GM23338 (cell line): ENCODE results near the gene GLS. TPM values are rescaled to one million over a fixed set of nuclear protein-coding genes. Genes with fewer than 3 reads are reported as not detected.

Source experiments
- ATAC-seq: fragments of 200-7000 bp; cut with Tn5 transposase; 3 replicates; pipeline ENCODE4 v1.9.1; 2020
- DNase-seq: peaks from one replicate; pipeline ENCODE4 v3.0.0-alpha.2; 2015; ENCODE audit warnings: low spot score
- H2AFZ ChIP-seq: fragments of 200-600 bp; sonication (generic); 2 replicates; pipeline ENCODE4 v1.8.0; 2016; ENCODE audit warnings: antibody characterized with exemption, mild to moderate bottlenecking, moderate library complexity
- H3F3A ChIP-seq: fragments of 200-600 bp; sonication (generic); replicated peaks from 2 replicates; pipeline ENCODE4 v1.8.0; 2017; ENCODE audit warnings: antibody characterized with exemption, mixed run types, low read depth
- H3K27ac ChIP-seq: fragments of 200-600 bp; sonication (generic); 2 replicates; pipeline ENCODE4 v1.6.1; 2016; ENCODE audit warnings: low read depth
- H3K27me3 ChIP-seq: fragments of 200-600 bp; sonication (generic); 2 replicates; pipeline ENCODE4 v1.8.0; 2016; ENCODE audit warnings: mild to moderate bottlenecking, mixed run types, moderate library complexity; ENCODE audit not compliant: insufficient read depth
- H3K36me3 ChIP-seq: fragments of 200-600 bp; sonication (generic); 2 replicates; pipeline ENCODE4 v1.8.0; 2016; ENCODE audit warnings: mild to moderate bottlenecking; ENCODE audit not compliant: insufficient read depth
- H3K4me1 ChIP-seq: fragments of 200-600 bp; sonication (generic); 2 replicates; pipeline ENCODE4 v1.8.0; 2016; ENCODE audit warnings: mild to moderate bottlenecking, moderate library complexity; ENCODE audit not compliant: insufficient read depth
- H3K4me2 ChIP-seq: fragments of 200-600 bp; sonication (generic); 2 replicates; pipeline ENCODE4 v1.7.1; 2017; ENCODE audit warnings: mixed run types
- H3K4me3 ChIP-seq: fragments of 200-600 bp; sonication (generic); 2 replicates; pipeline ENCODE4 v1.6.1; 2016; ENCODE audit warnings: mixed run types
- H3K79me2 ChIP-seq: fragments of 200-600 bp; sonication (generic); replicated peaks from 2 replicates; pipeline ENCODE4 v1.8.0; 2017; ENCODE audit warnings: mild to moderate bottlenecking; ENCODE audit not compliant: insufficient read depth
- H3K9me2 ChIP-seq: fragments of 200-600 bp; sonication (generic); 2 replicates; pipeline ENCODE4 v1.8.0; 2017; ENCODE audit not compliant: insufficient read depth
- H4K20me1 ChIP-seq: fragments of 200-600 bp; sonication (generic); replicated peaks from 2 replicates; pipeline ENCODE4 v1.8.0; 2017; ENCODE audit warnings: mild to moderate bottlenecking; ENCODE audit not compliant: insufficient read depth
- H3K27ac Mint-ChIP-seq: 2 replicates; pipeline ENCODE4 v1.8.0; 2020; ENCODE audit warnings: inconsistent platforms, mild to moderate bottlenecking, moderate library complexity, mixed read lengths
- H3K27me3 Mint-ChIP-seq: 3 replicates; pipeline ENCODE4 v1.8.0; 2022; ENCODE audit warnings: low read depth, mild to moderate bottlenecking, moderate library complexity, mixed read lengths, inconsistent platforms; ENCODE audit not compliant: insufficient read depth, poor library complexity
- H3K36me3 Mint-ChIP-seq: 3 replicates; pipeline ENCODE4 v1.8.0; 2021; ENCODE audit warnings: low read depth, mild to moderate bottlenecking, inconsistent platforms, moderate library complexity, mixed read lengths
- H3K4me1 Mint-ChIP-seq: 3 replicates; pipeline ENCODE4 v1.8.0; 2020; ENCODE audit warnings: mild to moderate bottlenecking, inconsistent platforms, mixed read lengths
- H3K4me3 Mint-ChIP-seq: 3 replicates; pipeline ENCODE4 v1.8.0; 2021; ENCODE audit warnings: moderate library complexity, mild to moderate bottlenecking, inconsistent platforms, mixed read lengths
- H3K9me3 Mint-ChIP-seq: 3 replicates; pipeline ENCODE4 v1.8.0; 2020; ENCODE audit warnings: moderate library complexity, mild to moderate bottlenecking, inconsistent platforms, mixed read lengths
- CREB1 ChIP-seq: fragments of 250-450 bp; sonication (Bioruptor Pico); IDR thresholded peaks from 2 replicates; pipeline ENCODE4 v1.5.0; 2020; ENCODE audit warnings: low read depth, mild to moderate bottlenecking, moderate library complexity
- EZH2 ChIP-seq: fragments of 200-600 bp; sonication (generic); IDR thresholded peaks from one replicate; pipeline ENCODE4 v1.8.0; 2017; ENCODE audit warnings: antibody characterized with exemption, mild to moderate bottlenecking, low read depth; ENCODE audit not compliant: unreplicated experiment
- EZH2phosphoT487 ChIP-seq: fragments of 200-600 bp; sonication (generic); IDR thresholded peaks from one replicate; pipeline ENCODE4 v1.8.1; 2018; ENCODE audit warnings: antibody characterized with exemption; ENCODE audit not compliant: unreplicated experiment
- JUNB ChIP-seq: IDR thresholded peaks from one replicate; pipeline ENCODE4 v1.6.1; 2016; ENCODE audit warnings: antibody characterized with exemption; ENCODE audit not compliant: unreplicated experiment
- STAT1 ChIP-seq: IDR thresholded peaks from one replicate; pipeline ENCODE4 v1.6.1; 2016; ENCODE audit warnings: antibody characterized with exemption; ENCODE audit not compliant: unreplicated experiment
- ZNF114 ChIP-seq: fragments of 250-450 bp; sonication (Bioruptor Pico); IDR thresholded peaks from 2 replicates; pipeline ENCODE4 v1.5.0; 2020; ENCODE audit warnings: mild to moderate bottlenecking, moderate library complexity
- ZNF331 ChIP-seq: fragments of 250-450 bp; sonication (Bioruptor Pico); IDR thresholded peaks from 2 replicates; pipeline ENCODE4 v1.5.0; 2020; ENCODE audit warnings: low read depth, mild to moderate bottlenecking, moderate library complexity
- polyA plus RNA-seq: library from polyadenylated mRNA; unstranded; fragments of >200 nt; fragmentation: Nextera tagmentation; extraction: Ambion mirVana; gene quantifications from 2 replicates; pipeline ENCODE4 v1.2.1, GENCODE V29; 2016
- total RNA-seq: library from RNA; depleted of rRNA; stranded (reverse); fragments of >200 nt; shearing (Covaris generic); gene quantifications from 2 replicates; pipeline ENCODE4 v1.2.3, GENCODE V29; 2014
- TF ChIP-seq, protein P1 (sequence below): IDR thresholded peaks from one replicate; pipeline ENCODE4 v1.6.1; 2018; ENCODE audit warnings: antibody characterized with exemption; ENCODE audit not compliant: unreplicated experiment
- TF ChIP-seq, protein P2 (sequence below), 2 experiments: fragments of 200-600 bp in 1 of 2; sonication (generic) in 1 of 2; conservative IDR thresholded peaks; 2 replicates each; pipeline versions ENCODE4 v1.5.1 to v1.6.1; 2016 to 2017; ENCODE audit warnings: antibody characterized with exemption in 2 of 2, low read depth in 2 of 2, mild to moderate bottlenecking in 2 of 2, moderate library complexity in 1 of 2
- TF ChIP-seq, protein P3 (sequence below): IDR thresholded peaks from 2 replicates; pipeline ENCODE4 v1.6.1; 2016; ENCODE audit warnings: antibody characterized with exemption
- TF ChIP-seq, protein P4 (sequence below): fragments of 250-450 bp; sonication (Bioruptor Pico); IDR thresholded peaks from 2 replicates; pipeline ENCODE4 v1.5.0; 2020; ENCODE audit warnings: mild to moderate bottlenecking, moderate library complexity

The GLS gene
- total and polyA plus RNA-seq, 2 experiments from 2014 or later = 38.1 to 172 TPM

DNA sequence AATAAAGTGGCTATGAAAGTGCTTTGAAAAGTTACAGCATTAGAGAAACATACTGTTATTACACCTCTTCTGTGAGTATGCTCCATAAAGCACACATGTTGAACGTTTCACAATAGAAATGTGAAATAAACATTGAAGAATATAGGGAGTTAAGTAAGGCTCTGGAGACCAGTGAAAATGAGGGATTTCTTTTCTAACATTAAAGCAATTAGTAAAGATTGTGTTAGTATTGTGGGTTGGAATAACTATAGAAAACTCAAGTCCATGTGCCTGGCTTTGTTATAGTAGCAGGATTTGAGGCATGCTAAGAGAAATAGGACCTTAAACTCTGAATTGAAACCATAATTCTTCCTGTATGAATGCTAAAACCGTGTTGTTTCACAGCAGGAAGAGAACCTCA, 63.1 kb downstream of the GLS start:
- peaks cover 16% of the 10 kb centered on the region for H3K4me1 ChIP-seq
- no peaks in the 10 kb centered on the region for H3K9me3 Mint-ChIP-seq
- TF ChIP-seq, protein P1, sequence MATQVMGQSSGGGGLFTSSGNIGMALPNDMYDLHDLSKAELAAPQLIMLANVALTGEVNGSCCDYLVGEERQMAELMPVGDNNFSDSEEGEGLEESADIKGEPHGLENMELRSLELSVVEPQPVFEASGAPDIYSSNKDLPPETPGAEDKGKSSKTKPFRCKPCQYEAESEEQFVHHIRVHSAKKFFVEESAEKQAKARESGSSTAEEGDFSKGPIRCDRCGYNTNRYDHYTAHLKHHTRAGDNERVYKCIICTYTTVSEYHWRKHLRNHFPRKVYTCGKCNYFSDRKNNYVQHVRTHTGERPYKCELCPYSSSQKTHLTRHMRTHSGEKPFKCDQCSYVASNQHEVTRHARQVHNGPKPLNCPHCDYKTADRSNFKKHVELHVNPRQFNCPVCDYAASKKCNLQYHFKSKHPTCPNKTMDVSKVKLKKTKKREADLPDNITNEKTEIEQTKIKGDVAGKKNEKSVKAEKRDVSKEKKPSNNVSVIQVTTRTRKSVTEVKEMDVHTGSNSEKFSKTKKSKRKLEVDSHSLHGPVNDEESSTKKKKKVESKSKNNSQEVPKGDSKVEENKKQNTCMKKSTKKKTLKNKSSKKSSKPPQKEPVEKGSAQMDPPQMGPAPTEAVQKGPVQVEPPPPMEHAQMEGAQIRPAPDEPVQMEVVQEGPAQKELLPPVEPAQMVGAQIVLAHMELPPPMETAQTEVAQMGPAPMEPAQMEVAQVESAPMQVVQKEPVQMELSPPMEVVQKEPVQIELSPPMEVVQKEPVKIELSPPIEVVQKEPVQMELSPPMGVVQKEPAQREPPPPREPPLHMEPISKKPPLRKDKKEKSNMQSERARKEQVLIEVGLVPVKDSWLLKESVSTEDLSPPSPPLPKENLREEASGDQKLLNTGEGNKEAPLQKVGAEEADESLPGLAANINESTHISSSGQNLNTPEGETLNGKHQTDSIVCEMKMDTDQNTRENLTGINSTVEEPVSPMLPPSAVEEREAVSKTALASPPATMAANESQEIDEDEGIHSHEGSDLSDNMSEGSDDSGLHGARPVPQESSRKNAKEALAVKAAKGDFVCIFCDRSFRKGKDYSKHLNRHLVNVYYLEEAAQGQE = no peak
- TF ChIP-seq CREB1 (CRISPR knock-in tag) (no peak), JUNB (no peak), ZNF331 (CRISPR knock-in tag) (no peak), EZH2phosphoT487 (no peak), ZNF114 (CRISPR knock-in tag) (no peak), STAT1 (no peak), EZH2 (no peak)
- TF ChIP-seq, protein P2, sequence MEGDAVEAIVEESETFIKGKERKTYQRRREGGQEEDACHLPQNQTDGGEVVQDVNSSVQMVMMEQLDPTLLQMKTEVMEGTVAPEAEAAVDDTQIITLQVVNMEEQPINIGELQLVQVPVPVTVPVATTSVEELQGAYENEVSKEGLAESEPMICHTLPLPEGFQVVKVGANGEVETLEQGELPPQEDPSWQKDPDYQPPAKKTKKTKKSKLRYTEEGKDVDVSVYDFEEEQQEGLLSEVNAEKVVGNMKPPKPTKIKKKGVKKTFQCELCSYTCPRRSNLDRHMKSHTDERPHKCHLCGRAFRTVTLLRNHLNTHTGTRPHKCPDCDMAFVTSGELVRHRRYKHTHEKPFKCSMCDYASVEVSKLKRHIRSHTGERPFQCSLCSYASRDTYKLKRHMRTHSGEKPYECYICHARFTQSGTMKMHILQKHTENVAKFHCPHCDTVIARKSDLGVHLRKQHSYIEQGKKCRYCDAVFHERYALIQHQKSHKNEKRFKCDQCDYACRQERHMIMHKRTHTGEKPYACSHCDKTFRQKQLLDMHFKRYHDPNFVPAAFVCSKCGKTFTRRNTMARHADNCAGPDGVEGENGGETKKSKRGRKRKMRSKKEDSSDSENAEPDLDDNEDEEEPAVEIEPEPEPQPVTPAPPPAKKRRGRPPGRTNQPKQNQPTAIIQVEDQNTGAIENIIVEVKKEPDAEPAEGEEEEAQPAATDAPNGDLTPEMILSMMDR (conservative IDR thresholded peaks at IDR 0.05; ENCODE audit: low read depth in 2 of 2) = no peak
- TF ChIP-seq, protein P3, sequence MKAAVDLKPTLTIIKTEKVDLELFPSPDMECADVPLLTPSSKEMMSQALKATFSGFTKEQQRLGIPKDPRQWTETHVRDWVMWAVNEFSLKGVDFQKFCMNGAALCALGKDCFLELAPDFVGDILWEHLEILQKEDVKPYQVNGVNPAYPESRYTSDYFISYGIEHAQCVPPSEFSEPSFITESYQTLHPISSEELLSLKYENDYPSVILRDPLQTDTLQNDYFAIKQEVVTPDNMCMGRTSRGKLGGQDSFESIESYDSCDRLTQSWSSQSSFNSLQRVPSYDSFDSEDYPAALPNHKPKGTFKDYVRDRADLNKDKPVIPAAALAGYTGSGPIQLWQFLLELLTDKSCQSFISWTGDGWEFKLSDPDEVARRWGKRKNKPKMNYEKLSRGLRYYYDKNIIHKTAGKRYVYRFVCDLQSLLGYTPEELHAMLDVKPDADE = no peak
- TF ChIP-seq, protein P4, sequence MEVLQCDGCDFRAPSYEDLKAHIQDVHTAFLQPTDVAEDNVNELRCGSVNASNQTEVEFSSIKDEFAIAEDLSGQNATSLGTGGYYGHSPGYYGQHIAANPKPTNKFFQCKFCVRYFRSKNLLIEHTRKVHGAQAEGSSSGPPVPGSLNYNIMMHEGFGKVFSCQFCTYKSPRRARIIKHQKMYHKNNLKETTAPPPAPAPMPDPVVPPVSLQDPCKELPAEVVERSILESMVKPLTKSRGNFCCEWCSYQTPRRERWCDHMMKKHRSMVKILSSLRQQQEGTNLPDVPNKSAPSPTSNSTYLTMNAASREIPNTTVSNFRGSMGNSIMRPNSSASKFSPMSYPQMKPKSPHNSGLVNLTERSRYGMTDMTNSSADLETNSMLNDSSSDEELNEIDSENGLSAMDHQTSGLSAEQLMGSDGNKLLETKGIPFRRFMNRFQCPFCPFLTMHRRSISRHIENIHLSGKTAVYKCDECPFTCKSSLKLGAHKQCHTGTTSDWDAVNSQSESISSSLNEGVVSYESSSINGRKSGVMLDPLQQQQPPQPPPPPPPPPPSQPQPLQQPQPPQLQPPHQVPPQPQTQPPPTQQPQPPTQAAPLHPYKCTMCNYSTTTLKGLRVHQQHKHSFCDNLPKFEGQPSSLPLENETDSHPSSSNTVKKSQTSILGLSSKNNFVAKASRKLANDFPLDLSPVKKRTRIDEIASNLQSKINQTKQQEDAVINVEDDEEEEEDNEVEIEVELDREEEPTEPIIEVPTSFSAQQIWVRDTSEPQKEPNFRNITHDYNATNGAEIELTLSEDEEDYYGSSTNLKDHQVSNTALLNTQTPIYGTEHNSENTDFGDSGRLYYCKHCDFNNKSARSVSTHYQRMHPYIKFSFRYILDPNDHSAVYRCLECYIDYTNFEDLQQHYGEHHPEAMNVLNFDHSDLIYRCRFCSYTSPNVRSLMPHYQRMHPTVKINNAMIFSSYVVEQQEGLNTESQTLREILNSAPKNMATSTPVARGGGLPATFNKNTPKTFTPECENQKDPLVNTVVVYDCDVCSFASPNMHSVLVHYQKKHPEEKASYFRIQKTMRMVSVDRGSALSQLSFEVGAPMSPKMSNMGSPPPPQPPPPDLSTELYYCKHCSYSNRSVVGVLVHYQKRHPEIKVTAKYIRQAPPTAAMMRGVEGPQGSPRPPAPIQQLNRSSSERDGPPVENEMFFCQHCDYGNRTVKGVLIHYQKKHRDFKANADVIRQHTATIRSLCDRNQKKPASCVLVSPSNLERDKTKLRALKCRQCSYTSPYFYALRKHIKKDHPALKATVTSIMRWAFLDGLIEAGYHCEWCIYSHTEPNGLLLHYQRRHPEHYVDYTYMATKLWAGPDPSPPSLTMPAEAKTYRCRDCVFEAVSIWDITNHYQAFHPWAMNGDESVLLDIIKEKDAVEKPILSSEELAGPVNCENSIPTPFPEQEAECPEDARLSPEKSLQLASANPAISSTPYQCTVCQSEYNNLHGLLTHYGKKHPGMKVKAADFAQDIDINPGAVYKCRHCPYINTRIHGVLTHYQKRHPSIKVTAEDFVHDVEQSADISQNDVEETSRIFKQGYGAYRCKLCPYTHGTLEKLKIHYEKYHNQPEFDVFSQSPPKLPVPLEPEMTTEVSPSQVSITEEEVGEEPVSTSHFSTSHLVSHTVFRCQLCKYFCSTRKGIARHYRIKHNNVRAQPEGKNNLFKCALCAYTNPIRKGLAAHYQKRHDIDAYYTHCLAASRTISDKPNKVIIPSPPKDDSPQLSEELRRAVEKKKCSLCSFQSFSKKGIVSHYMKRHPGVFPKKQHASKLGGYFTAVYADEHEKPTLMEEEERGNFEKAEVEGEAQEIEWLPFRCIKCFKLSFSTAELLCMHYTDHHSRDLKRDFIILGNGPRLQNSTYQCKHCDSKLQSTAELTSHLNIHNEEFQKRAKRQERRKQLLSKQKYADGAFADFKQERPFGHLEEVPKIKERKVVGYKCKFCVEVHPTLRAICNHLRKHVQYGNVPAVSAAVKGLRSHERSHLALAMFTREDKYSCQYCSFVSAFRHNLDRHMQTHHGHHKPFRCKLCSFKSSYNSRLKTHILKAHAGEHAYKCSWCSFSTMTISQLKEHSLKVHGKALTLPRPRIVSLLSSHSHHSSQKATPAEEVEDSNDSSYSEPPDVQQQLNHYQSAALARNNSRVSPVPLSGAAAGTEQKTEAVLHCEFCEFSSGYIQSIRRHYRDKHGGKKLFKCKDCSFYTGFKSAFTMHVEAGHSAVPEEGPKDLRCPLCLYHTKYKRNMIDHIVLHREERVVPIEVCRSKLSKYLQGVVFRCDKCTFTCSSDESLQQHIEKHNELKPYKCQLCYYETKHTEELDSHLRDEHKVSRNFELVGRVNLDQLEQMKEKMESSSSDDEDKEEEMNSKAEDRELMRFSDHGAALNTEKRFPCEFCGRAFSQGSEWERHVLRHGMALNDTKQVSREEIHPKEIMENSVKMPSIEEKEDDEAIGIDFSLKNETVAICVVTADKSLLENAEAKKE = no peak
- H3K79me2 ChIP-seq = no peaks in the 10 kb centered on the region
- H3K27me3 ChIP-seq = no peaks in the 10 kb centered on the region
- H4K20me1 ChIP-seq = no peaks in the 10 kb centered on the region
- no peaks in the 10 kb centered on the region for H3K36me3 Mint-ChIP-seq
- no peak overlapping the region for H2AFZ ChIP-seq
- no peak overlapping the region for H3K4me3 Mint-ChIP-seq
- no peaks in the 10 kb centered on the region for H3K27me3 Mint-ChIP-seq
- no peak for DNase-seq
- no peak overlapping the region for H3K4me2 ChIP-seq
- ATAC-seq = no peak
- peaks cover 23% of the 10 kb centered on the region; the same call in 2 of the 3 replicates for H3K4me1 Mint-ChIP-seq
- no peaks in the 10 kb centered on the region for H3K36me3 ChIP-seq
- H3K27ac ChIP-seq = no peak overlapping the region
- H3F3A ChIP-seq = no peaks in the 10 kb centered on the region
- no peak overlapping the region for H3K4me3 ChIP-seq
- no peak overlapping the region for H3K27ac Mint-ChIP-seq
- H3K9me2 ChIP-seq = no peaks in the 10 kb centered on the region
